Lower lobe of right lung (tissue), 2 donors: Measurements from ENCODE around the gene SNRNP40. TPM values are rescaled to one million over a fixed set of nuclear protein-coding genes. Genes with fewer than 3 reads are reported as not detected.

Experiments
- ATAC-seq, 2 donors: fragments of 200-7000 bp; cut with Tn5 transposase; one replicate each; pipeline ENCODE4 v1.9.1; 2020 to 2022; ENCODE audit warnings: mild to moderate bottlenecking in 2 of 2, moderate library complexity in 2 of 2
- DNase-seq: peaks from one replicate; pipeline ENCODE4 v3.0.0-alpha.2; 2020
- H3K27ac ChIP-seq: fragments of 200-600 bp; one replicate; pipeline ENCODE4 v1.8.0; 2022
- H3K27me3 ChIP-seq: fragments of 200-600 bp; one replicate; pipeline ENCODE4 v1.8.0; 2022; ENCODE audit warnings: low read depth
- H3K36me3 ChIP-seq: fragments of 200-600 bp; one replicate; pipeline ENCODE4 v1.8.0; 2022; ENCODE audit warnings: mild to moderate bottlenecking
- H3K4me1 ChIP-seq: fragments of 200-600 bp; one replicate; pipeline ENCODE4 v1.8.0; 2022
- H3K4me3 ChIP-seq: fragments of 200-600 bp; one replicate; pipeline ENCODE4 v1.8.0; 2022; ENCODE audit warnings: mild to moderate bottlenecking
- H3K9me3 ChIP-seq: fragments of 200-600 bp; one replicate; pipeline ENCODE4 v1.8.0; 2022
- intact Hi-C: fragments of 100-400 bp; cut with DNase I; formaldehyde crosslinking; loops from one replicate; pipeline ENCODE4 v1.11.0; 2022
- total RNA-seq: library from RNA; stranded (reverse); fragmentation: NEBNext Ultra II Directional; extraction: Animal tissue kit (Norgen Biotek cat#: 25700); gene quantifications from one replicate; pipeline ENCODE4 v1.2.1, GENCODE V29; 2021
- TF ChIP-seq, protein P1 (sequence below): fragments of 200-600 bp; IDR thresholded peaks from one replicate; pipeline ENCODE4 v1.8.0; 2022; ENCODE audit warnings: antibody characterized with exemption, mild to moderate bottlenecking
- donor health status: DM: no; HTN: yes; CAD: no; lungs with severe emphysema.

The SNRNP40 gene
- total RNA-seq, 1 donor from 2014 or later: 38.3 TPM

DNA sequence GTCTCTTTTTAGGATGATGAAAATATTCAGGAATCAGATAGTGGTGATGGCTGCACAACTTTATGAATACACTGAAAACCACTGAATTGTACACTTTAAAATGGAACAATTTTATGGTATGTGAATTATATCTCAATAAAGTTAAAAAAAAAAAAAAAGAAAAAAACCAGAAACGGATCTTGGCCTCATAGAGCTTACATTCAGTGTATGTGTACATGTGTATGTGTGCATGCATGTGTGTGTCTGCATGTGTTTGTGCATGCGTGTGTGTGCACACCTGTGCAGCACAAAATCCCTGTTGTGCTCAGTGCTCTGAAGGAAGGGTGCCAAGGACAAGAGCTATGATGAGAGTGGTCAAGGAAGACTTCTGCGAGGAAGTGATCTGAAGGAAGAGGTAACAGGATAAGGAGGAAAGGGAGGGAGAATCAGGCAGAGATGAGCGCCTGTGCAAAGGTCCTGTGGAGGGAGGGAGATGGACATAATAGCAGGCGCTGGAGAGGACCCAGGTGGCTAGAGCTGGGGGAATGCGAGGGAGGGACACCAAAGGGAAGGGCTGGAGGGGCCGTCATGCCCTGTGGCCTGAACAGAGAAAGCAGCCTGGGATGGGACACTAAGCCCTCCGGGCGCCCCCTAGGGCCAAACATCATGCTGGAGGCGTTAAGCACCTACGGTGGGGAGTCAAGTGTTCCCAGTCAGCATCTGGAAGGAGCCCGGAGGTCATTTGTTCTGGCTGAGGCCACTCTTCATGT is 82.1 kb downstream of the SNRNP40 start:
- no peak for ATAC-seq
- intact Hi-C loops: no loop called here
- H3K27me3 ChIP-seq: no peaks in the 10 kb centered on the region
- H3K4me3 ChIP-seq: no peak overlapping the region
- no peak overlapping the region for H3K27ac ChIP-seq
- TF ChIP-seq, protein P1, sequence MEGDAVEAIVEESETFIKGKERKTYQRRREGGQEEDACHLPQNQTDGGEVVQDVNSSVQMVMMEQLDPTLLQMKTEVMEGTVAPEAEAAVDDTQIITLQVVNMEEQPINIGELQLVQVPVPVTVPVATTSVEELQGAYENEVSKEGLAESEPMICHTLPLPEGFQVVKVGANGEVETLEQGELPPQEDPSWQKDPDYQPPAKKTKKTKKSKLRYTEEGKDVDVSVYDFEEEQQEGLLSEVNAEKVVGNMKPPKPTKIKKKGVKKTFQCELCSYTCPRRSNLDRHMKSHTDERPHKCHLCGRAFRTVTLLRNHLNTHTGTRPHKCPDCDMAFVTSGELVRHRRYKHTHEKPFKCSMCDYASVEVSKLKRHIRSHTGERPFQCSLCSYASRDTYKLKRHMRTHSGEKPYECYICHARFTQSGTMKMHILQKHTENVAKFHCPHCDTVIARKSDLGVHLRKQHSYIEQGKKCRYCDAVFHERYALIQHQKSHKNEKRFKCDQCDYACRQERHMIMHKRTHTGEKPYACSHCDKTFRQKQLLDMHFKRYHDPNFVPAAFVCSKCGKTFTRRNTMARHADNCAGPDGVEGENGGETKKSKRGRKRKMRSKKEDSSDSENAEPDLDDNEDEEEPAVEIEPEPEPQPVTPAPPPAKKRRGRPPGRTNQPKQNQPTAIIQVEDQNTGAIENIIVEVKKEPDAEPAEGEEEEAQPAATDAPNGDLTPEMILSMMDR: no peak
- no peaks in the 10 kb centered on the region for H3K9me3 ChIP-seq
- H3K4me1 ChIP-seq: peaks cover 5% of the 10 kb centered on the region
- no peaks in the 10 kb centered on the region for H3K36me3 ChIP-seq
- no peak for DNase-seq

Other genes with a start within 250 kb of the SNRNP40 start
- gene PUM1, start 231.1 kb downstream of the SNRNP40 start, total RNA-seq: 121 TPM
- not detected for gene NKAIN1, start 56.9 kb downstream of the SNRNP40 start, total RNA-seq
- 22.5 TPM for gene ZCCHC17, start 244 bp upstream of the SNRNP40 start, total RNA-seq
- gene FABP3, start 76.3 kb upstream of the SNRNP40 start, total RNA-seq: 24.5 TPM
- 32.3 TPM for gene SERINC2, start 116.4 kb upstream of the SNRNP40 start, total RNA-seq